Activated T-cell treated with anti-CD3 and anti-CD28 coated beads for 4 hours (primary cell): Measurements from ENCODE around the gene PAK1.

Experiments
- DNase-seq: peaks from one replicate; pipeline ENCODE4 v3.0.0-alpha.2; 2020

PAK1 gene

GRCh38 chr11:77472991-77473800 is 698 bp downstream of the PAK1 start:
- peak; percentile 43 for DNase-seq

DNA sequence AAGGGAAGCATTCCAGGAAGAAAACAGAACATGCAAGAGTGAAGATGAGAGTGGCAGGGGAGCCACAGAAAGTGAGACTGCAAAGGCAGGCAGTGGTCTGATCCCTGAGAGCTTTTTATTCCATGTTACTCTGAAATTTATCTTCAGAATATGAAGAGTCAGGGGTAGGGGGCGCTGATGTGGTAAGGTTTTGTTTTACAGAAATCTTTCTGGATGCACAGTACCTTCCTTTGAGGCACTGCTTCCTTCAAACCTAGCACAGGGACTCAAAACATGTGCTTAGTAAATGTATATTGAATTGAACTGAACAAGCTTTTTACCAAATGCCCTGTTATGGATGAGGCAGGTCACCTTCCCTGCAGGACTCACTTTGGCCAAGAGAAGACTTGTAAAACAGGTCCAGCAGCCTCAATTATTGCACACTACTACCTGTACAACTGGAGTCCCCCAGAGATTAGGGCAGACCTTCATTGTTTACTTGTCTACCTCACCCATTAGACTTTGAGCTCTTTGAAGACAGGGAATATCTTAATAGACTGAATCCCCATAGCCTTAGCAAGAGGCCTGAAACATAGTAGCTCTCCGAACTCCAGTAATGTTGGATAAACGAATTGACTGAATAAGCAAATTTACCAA is 2.2 kb downstream of the PAK1 start:
- DNase-seq: no peak

DNA sequence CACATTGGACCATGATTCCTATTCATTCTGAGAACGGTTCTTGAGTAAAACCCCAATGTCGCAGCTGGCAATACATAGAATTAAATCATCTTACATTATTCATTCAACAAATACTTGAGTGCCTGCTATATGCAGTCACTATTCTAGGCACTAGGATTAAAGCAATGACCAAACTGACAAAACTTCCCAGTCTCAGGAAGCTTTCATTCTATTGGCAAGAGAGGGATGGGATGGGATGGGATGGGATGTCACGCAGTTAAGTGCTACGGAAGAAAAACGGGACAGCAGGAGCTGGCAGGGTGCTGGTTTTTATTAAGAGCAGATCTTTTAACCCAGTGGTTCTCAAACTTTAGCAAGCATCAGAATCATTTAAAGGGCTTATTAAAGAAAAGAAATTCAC is 2.9 kb downstream of the PAK1 start:
- DNase-seq: no peak

GRCh38 chr11:77470504-77470903 is 3.4 kb downstream of the PAK1 start:
- no peak for DNase-seq

GRCh38 chr11:77468527-77468926 is 5.4 kb downstream of the PAK1 start:
- DNase-seq: no peak

GRCh38 chr11:77467993-77468392 is 5.9 kb downstream of the PAK1 start:
- no peak for DNase-seq

DNA sequence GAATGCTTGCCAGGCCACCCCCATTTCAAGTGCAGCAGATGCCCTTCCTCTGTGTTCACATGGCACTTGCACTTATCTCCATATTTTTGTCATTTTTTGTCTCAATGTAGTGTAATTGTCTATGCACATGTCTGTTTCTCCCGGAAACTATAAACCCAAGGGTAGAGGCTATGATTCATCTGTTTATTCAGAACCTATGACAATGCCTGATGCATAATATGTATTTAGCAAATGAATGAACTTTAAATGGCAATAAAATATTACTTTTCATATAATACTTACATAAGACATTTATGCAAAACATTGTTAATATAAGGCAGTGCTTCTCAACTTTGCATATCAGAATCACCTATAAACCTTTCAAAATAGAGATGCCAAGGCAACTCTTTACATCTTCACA is 6.7 kb downstream of the PAK1 start:
- no peak for DNase-seq

- DNase-seq: no peak
Observed at GRCh38 chr11:77457340-77457739, 16.6 kb downstream of the PAK1 start.

GRCh38 chr11:77455740-77456139 is 18.2 kb downstream of the PAK1 start:
- no peak for DNase-seq

DNA sequence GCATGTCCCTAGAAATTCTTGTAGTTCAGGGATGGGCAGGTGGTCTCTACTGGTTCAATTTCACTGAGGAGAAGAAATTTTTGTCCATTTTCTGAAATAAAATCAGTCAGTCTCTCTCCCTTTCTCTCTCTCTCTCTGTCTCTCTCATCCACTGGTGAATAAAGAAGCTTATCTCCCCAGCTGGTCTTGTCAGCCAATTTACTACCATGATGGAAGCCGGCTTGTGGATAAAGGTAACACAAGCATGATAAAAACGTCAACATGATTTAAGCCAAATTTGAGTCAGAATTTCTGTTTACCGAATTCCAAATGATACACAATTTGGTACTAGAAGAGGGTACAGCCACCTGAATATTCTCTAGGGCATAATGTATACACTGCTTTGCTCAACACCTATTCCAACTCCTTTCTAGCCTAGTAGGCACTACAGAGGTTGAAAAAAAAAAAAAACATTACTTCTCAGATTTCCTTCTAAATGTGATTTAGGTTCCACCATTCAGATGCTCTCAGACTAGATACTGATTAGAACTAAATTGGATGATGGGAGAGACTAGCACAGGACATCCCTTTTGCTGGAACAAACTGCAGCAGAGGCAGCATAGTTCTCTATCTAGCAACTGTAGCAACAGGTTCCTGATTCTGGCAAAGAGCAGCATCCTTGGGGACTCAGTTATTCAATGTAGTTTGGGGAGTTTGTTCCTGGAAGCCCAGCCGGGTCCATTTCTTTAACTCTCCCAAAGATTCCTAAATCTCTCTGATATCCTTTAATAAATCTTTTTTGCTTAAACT is 18.8 kb downstream of the PAK1 start:
- DNase-seq: no peak

- no peak for DNase-seq
Observed at GRCh38 chr11:77450227-77450626, 23.7 kb downstream of the PAK1 start.

GRCh38 chr11:77449784-77450183 is 24.1 kb downstream of the PAK1 start:
- no peak for DNase-seq

GRCh38 chr11:77449060-77449521 is 24.8 kb downstream of the PAK1 start:
- DNase-seq: no peak

DNA sequence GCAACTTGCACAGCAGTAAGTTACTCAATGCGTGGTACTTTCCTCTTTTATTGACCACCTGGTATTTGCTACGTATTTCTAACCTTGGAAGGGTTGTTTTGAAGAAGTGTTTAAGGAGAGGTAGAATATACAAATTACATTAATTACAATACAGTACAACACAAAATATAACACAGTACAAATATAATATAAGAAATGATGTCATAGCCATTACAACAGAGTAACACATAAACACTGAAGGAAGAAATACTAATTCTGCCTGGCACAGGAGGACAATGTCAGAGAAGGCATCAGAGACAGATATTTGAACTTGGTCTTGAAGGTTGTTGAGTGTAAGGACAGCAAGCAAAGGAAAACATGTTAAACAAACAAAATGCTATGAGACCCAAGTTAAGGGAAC is 25.6 kb downstream of the PAK1 start:
- no peak for DNase-seq

GRCh38 chr11:77446911-77447629 is 26.8 kb downstream of the PAK1 start:
- DNase-seq: no peak

- DNase-seq: no peak
Observed at GRCh38 chr11:77444261-77444660, 29.6 kb downstream of the PAK1 start.

DNA sequence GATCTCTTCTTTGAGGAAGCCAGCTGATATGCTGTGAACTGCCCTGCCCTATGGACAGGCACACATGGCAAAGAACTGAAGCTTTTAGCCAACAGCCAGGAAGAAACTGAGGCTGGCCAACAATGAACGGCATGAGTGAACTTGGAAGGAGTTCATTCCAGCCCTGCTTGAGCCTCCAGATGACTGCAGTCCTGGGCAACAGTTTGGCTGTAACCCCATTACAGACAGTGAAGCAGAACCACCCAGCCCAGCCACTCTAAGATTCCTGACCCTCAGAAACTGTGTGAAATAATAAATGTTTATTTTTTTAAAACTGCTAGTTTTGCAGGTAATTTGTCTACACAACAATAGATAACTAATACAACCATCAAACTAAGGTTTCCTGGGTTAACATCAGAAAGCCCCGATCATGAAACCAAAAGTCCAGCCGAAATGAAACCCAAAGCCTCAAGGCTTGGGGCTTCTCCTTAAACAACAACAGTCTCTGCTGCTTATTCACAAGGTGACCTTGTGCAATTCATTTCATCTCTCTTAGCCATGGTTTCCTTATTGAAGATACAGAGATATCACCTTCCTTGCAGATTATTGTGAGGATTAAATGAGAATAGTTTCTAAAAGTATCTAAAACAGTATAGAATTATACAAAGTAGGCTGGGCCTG is 31.4 kb downstream of the PAK1 start:
- DNase-seq: no peak

GRCh38 chr11:77441426-77441825 is 32.5 kb downstream of the PAK1 start:
- no peak for DNase-seq

GRCh38 chr11:77440678-77441077 is 33.2 kb downstream of the PAK1 start:
- DNase-seq: no peak

DNA sequence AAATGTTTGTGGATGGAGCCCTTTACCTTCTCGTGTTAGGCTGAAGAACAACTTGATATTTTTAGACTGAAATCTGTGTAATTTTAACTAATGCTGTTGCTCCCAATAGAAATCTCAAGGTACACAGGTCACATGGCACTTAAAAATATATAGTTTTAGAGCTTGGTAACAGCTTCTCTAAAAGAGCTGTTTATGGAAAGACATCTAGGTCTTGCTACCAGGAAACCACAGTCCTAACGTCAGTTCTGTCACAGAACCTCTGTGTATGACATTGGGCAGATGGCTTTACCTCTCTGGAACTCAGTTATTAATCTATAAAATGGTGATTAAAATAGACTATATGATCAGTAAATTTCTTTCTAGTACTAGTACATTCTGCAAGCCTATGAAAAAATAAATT is 35.4 kb downstream of the PAK1 start:
- DNase-seq: no peak

GRCh38 chr11:77436969-77437368 is 36.9 kb downstream of the PAK1 start:
- DNase-seq: no peak

- DNase-seq: no peak
Observed at GRCh38 chr11:77436506-77436905, 37.4 kb downstream of the PAK1 start.

- DNase-seq: no peak
Observed at GRCh38 chr11:77435972-77436371, 37.9 kb downstream of the PAK1 start.
